Gastroesophageal sphincter (tissue), 4 donors: ENCODE results near the gene RPL27A. TPM values are rescaled to one million over a fixed set of nuclear protein-coding genes. Genes with fewer than 3 reads are reported as not detected.

Experiments
- ATAC-seq: fragments of 150-250 bp; one replicate; pipeline ENCODE4 v1.9.1; 2016; ENCODE audit warnings: mild to moderate bottlenecking, moderate library complexity
- H3K27ac ChIP-seq, 4 donors: fragments of 200-600 bp; sonication (generic) in 3 of 4; 1 replicate in 3 of 4; 2 replicates in 1 of 4; pipeline ENCODE4 v1.5.1; 2016 to 2019
- H3K27me3 ChIP-seq: fragments of 200-600 bp; sonication (generic); one replicate; pipeline ENCODE4 v1.5.1; 2019
- H3K36me3 ChIP-seq, 2 donors: fragments of 200-600 bp; sonication (generic); one replicate each; pipeline ENCODE4 v1.5.1; 2019; ENCODE audit warnings: control low read depth in 1 of 2
- H3K4me1 ChIP-seq, 3 donors: fragments of 200-600 bp; sonication (generic); 1 replicate in 2 of 3; 2 replicates in 1 of 3; pipeline ENCODE4 v1.5.1; 2016 to 2019; ENCODE audit warnings: control low read depth in 2 of 3
- H3K4me3 ChIP-seq, 2 donors: fragments of 200-600 bp; sonication (generic); one replicate each; pipeline ENCODE4 v1.5.1; 2019; ENCODE audit warnings: mild to moderate bottlenecking in 1 of 2, moderate library complexity in 1 of 2
- H3K9me3 ChIP-seq, 3 donors: fragments of 200-600 bp; sonication (generic); one replicate each; pipeline ENCODE4 v1.5.1; 2017 to 2019; ENCODE audit warnings: control low read depth in 2 of 3
- EP300 ChIP-seq: sonication (generic); formaldehyde crosslinking; IDR thresholded peaks from one replicate; pipeline ENCODE4 v1.6.1; 2017; ENCODE audit warnings: antibody characterized with exemption, mild to moderate bottlenecking
- POLR2A ChIP-seq, 2 donors: fragments of 450-650 bp; IDR thresholded peaks; one replicate each; pipeline ENCODE4 v1.6.1; 2017; ENCODE audit warnings: antibody characterized with exemption in 2 of 2, mild to moderate bottlenecking in 2 of 2, moderate library complexity in 1 of 2
- POLR2AphosphoS5 ChIP-seq: sonication (generic); formaldehyde crosslinking; IDR thresholded peaks from one replicate; pipeline ENCODE4 v1.6.1; 2017; ENCODE audit warnings: antibody characterized with exemption
- WGBS, 2 donors: methylation state at CpG; one replicate each; pipeline ENCODE4 v1.1.5; 2018; ENCODE audit warnings: low coverage in 1 of 2; 5-methylcytosine and 5-hydroxymethylcytosine counted together
- total RNA-seq, 4 donors: library from RNA; depleted of rRNA; stranded (reverse); fragments of >200 nt; gene quantifications; one replicate each; pipeline ENCODE4 v1.1.0, GENCODE V29; 2016
- TF ChIP-seq, protein P1 (sequence below), 4 experiments: fragments of 200-600 bp in 2 of 4; fragments of 450-650 bp in 2 of 4; sonication (generic) in 1 of 4; IDR thresholded peaks; one replicate each; pipeline ENCODE4 v1.5.1; 2017 to 2019; ENCODE audit warnings: antibody characterized with exemption in 4 of 4, mild to moderate bottlenecking in 2 of 4, moderate library complexity in 2 of 4

The RPL27A gene
- total RNA-seq, 4 donors from 2014 or later, result 706 to 1,423 (median 903) TPM

DNA sequence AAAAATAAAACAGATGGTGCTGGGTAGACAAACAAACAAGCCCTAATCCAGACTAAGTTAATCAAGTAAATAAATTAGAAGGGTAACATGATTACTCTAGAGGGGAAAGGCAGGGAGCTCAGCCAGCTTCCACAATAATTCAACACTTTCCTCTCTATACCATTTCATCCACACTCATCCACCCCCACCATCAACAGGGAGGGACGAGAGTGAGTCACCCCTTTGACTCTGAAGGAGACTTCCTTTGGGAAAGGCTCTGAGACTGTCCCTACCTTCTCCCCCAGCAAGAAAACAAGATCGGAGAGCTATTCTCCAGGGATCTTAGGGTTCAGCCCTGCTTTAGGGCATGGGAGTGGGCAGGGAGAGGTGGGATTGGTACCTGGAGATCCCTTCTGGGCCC is 33.2 kb upstream of the RPL27A start:
- TF ChIP-seq, protein P1, sequence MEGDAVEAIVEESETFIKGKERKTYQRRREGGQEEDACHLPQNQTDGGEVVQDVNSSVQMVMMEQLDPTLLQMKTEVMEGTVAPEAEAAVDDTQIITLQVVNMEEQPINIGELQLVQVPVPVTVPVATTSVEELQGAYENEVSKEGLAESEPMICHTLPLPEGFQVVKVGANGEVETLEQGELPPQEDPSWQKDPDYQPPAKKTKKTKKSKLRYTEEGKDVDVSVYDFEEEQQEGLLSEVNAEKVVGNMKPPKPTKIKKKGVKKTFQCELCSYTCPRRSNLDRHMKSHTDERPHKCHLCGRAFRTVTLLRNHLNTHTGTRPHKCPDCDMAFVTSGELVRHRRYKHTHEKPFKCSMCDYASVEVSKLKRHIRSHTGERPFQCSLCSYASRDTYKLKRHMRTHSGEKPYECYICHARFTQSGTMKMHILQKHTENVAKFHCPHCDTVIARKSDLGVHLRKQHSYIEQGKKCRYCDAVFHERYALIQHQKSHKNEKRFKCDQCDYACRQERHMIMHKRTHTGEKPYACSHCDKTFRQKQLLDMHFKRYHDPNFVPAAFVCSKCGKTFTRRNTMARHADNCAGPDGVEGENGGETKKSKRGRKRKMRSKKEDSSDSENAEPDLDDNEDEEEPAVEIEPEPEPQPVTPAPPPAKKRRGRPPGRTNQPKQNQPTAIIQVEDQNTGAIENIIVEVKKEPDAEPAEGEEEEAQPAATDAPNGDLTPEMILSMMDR (IDR thresholded peaks at IDR 0.05), result no peak
- no peaks in the 10 kb centered on the region for H3K4me1 ChIP-seq
- WGBS, 2 donors, result 20 to 100% methylated on average over 1 of the region's 2 CpGs
- no peak overlapping the region for H3K27ac ChIP-seq
- H3K36me3 ChIP-seq, result peaks cover 0 to 72% of the 10 kb centered on the region in 2 donors
- H3K27me3 ChIP-seq, result no peaks in the 10 kb centered on the region
- no peak overlapping the region for H3K4me3 ChIP-seq
- no peaks in the 10 kb centered on the region for H3K9me3 ChIP-seq
- ATAC-seq, result no peak

DNA sequence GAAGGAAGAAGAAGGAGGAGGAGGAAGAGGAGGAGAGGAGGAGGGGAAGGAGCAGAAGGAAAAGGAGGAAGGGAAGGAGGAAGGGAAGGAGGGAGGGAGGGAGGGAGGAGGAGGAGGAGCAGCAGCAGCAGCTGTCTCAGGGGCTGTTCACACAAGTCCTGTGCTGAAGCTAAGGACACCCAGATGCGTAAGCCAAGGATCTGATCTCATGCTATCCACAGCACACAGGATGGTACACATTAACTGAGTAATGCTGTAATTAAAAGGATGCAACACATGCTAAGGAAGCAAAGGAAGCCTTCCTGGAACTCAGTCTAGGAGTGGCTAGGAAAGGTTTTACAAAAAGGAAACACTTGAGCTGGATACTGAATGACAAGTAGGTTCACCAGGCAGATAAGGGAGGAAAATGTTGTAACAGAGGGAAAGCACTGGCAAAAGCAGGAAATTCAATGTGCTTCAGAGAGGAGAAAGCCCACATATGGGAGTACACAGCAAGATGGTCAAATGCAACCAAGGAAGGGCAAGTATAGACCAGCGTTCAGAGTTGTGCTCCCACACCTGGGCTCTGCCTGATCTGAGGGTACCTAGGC is 32.1 kb upstream of the RPL27A start:
- Histone ChIP-seq H3K9me3 (no peaks in the 10 kb centered on the region), H3K4me1 (no peaks in the 10 kb centered on the region), H3K4me3 (no peak overlapping the region), H3K27ac (no peak overlapping the region), H3K27me3 (no peaks in the 10 kb centered on the region), H3K36me3 (peaks cover 0 to 61% of the 10 kb centered on the region in 2 donors)
- WGBS, 2 donors, result 96 to 100% methylated on average over 2 of the region's 2 CpGs
- no peak for ATAC-seq
- TF ChIP-seq EP300 (no peak), POLR2AphosphoS5 (no peak), POLR2A (IDR thresholded peaks at IDR 0.05) (no peak)
- TF ChIP-seq, protein P1 (IDR thresholded peaks at IDR 0.05), result no peak

DNA sequence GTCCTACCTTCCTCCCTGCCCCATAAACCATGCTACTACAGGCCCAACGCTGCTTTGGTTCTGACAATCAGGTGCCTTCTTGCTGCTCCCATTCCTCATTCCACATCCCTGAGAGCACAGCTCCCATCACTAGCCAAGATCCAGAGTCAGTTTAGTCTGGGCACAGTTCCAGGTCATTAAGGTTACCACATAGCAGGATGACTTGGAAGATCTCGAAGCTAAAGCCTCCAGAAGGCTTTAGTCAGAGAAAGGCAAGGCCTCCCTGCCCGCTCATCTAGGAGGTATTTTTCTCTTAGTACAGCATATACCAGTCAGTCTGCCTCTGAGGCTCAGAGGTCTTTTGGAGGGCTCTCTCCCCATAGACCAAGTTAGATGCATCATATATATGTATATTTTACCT is 30.5 kb upstream of the RPL27A start:
- H3K27ac ChIP-seq, result no peak overlapping the region
- H3K9me3 ChIP-seq, result no peaks in the 10 kb centered on the region
- H3K4me3 ChIP-seq, result no peak overlapping the region
- H3K36me3 ChIP-seq, result peaks cover 0 to 49% of the 10 kb centered on the region in 2 donors
- no peak for TF ChIP-seq POLR2AphosphoS5
- no peak for TF ChIP-seq POLR2A (IDR thresholded peaks at IDR 0.05)
- TF ChIP-seq EP300, result no peak
- TF ChIP-seq, protein P1 (IDR thresholded peaks at IDR 0.05), result no peak
- peak; percentile 58 for ATAC-seq
- H3K4me1 ChIP-seq, result no peaks in the 10 kb centered on the region
- 38 to 66% methylated on average over 1 to 2 of the region's 3 CpGs for WGBS, 2 donors
- no peaks in the 10 kb centered on the region for H3K27me3 ChIP-seq

DNA sequence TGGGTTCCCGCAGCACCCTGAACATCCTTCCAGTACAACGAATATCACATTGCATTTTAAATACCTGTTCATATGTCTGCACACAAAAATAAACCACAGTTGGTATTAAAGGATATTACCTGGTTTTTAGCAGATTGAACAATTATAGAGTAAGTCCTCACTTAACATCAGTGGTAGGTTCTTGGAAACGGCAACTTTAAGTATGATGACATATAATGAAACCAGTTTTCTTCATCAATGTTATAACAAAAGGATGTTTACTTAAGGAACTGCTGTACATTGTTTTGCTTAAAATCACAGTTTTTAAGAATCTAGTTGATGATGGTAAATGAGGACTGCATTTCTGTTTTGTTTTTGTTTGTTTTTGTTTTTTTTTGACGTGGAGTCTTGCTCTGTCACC is 28.1 kb upstream of the RPL27A start:
- TF ChIP-seq, protein P1 (IDR thresholded peaks at IDR 0.05), result no peak
- TF ChIP-seq POLR2AphosphoS5 (no peak), POLR2A (IDR thresholded peaks at IDR 0.05) (no peak), EP300 (no peak)
- Histone ChIP-seq H3K9me3 (no peaks in the 10 kb centered on the region), H3K27me3 (no peaks in the 10 kb centered on the region), H3K4me3 (no peak overlapping the region), H3K27ac (no peak overlapping the region), H3K36me3 (peaks cover 0 to 26% of the 10 kb centered on the region in 2 donors), H3K4me1 (no peaks in the 10 kb centered on the region)
- ATAC-seq, result no peak
- 69 to 71% methylated on average over 3 of the region's 4 CpGs for WGBS, 2 donors

DNA sequence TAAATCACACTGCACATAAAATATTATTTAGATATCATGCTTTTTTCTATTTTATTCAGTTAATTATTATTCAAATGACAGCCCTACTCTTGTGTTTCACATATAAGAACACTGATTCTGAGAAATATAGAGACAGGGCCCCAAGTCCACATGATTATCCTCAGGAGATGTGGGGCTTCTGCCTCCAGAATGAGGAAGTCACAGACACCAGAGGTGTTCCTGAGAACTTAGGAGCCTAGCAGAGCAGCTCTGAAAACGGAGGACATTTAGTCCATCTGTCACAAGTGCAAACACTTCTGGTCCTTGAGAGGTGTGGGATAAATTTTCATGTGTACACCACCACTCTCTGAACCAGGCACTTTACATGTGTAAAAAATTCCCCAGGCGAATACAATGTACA is 26.3 kb upstream of the RPL27A start:
- Histone ChIP-seq H3K4me1 (no peaks in the 10 kb centered on the region), H3K27me3 (no peaks in the 10 kb centered on the region), H3K27ac (no peak overlapping the region), H3K36me3 (peaks cover 0 to 9% of the 10 kb centered on the region in 2 donors), H3K9me3 (no peaks in the 10 kb centered on the region), H3K4me3 (no peak overlapping the region)
- 89 to 100% methylated on average over 1 to 2 of the region's 2 CpGs for WGBS, 2 donors
- no peak for ATAC-seq
- TF ChIP-seq POLR2AphosphoS5, result no peak
- no peak for TF ChIP-seq EP300
- TF ChIP-seq, protein P1 (IDR thresholded peaks at IDR 0.05), result no peak
- no peak for TF ChIP-seq POLR2A (IDR thresholded peaks at IDR 0.05)
